ENCODE measurements around the gene SCN8A. TPM values are rescaled to one million over a fixed set of nuclear protein-coding genes. Genes with fewer than 3 reads are reported as not detected.
A peak's percentile ranks its signal among the peaks of the same experiment; 100 is the strongest.

SCN8A gene
- total and polyA plus RNA-seq, 2 donors (not counting 3 experiments of a cell fraction or from before 2014, with no cell fraction given) = 9.4 to 20.4 TPM

DNA sequence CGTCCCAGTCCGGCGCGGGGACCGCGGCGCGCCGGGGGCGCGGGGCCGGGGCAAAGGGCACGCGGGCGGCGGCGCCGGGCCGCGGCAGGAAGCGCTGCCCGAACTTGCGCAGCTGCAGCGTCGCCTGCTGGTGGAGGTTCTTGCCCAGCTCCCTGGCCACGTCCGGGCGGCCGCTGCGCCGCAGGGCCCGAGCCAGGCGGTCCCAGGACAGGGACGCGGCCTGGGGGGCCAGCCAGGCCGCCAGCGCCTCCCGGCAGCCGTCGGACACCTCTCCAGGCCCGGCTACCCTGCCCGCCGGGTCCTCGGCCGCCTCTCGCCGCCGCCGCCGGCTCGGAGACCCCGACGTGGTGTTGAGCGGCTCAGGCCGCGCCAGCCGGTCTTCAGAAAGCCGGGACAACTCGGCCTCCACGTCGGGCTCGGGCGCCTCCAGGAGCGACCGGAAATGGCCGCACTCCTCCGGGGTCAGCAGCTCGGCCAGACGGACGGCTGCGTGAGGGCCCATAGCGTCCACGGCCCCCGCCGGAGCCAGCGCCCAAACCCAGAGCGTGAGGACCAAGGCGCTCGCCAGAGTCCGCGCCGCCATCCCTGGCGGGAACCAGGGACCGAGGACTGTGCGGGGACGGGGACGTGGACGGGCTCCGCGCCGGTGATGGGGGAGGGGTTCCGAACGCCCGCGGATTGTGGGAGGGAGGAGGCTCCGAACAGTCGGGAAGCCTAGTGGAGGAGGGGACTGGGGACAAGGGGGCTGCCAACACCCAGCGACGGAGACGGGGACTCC is 223.5 kb downstream of the SCN8A start:
- Histone ChIP-seq H3K36me3 (ENCODE audit: control insufficient read depth in 2 of 2, extremely low read depth in 1 of 2, insufficient read depth in 2 of 2, low read length in 2 of 2) (no peaks in the 10 kb centered on the region), H3K4me1 (ENCODE audit: control insufficient read depth, extremely low read depth, insufficient read depth, low read length) (peaks cover 9% of the 10 kb centered on the region), H3K9ac (replicated peaks; ENCODE audit: extremely low read depth, insufficient read depth, low read length) (peak overlapping the region; percentile 87), H3K27me3 (ENCODE audit: control insufficient read depth in 2 of 2, insufficient read depth in 2 of 2, low read length in 2 of 2) (no peaks in the 10 kb centered on the region), H3K9me1 (replicated peaks; ENCODE audit: control insufficient read depth, extremely low read depth, insufficient read depth, low read length) (no peaks in the 10 kb centered on the region), H4K20me1 (replicated peaks; ENCODE audit: control insufficient read depth, extremely low read depth, insufficient read depth, low read length) (no peaks in the 10 kb centered on the region), H3K79me2 (ENCODE audit: control insufficient read depth, insufficient read depth, low read length) (no peaks in the 10 kb centered on the region), H2AFZ (ENCODE audit: low read depth, low read length) (peak overlapping the region; percentile 80), H3K4me2 (ENCODE audit: insufficient read depth, low read length) (peak overlapping the region; percentile 78), H3K9me3 (replicated peaks; ENCODE audit: control insufficient read depth, insufficient read depth, low read length) (no peaks in the 10 kb centered on the region), H3K4me3 (replicated peaks in 1 of 3; ENCODE audit: insufficient read depth in 1 of 3, low read depth in 1 of 3, low read length in 3 of 3) (peak overlapping the region; percentile 40 to 46 (median 46)), H3K27ac (ENCODE audit: insufficient read depth, low read depth, low read length) (peak overlapping the region; percentile 74)
- FAIRE-seq (peak; percentile 75), DNase-seq (ENCODE audit: low read depth, low spot score) (peak; percentile 72)
- BruUV-seq (replicated peaks) = no TSS peak
- CTCF ChIA-PET = interaction anchor here (0.6 to 6.9 kb wide), 26 partner anchors 10 to 473 kb away, joined by 3 to 52 read pairs (median 5); partner anchors contain the start of genes SCN8A and SLC4A8
- dilution Hi-C loops (cut with MboI; ENCODE audit: extremely low pct_ligation_motif_present, low sequenced_read_pairs) (no loop called here), intact Hi-C loops (cut with micrococcal nuclease) (loop anchor here (1.0 to 5.0 kb wide), 6 partner anchors 60 to 393 kb away; no protein-coding TSS in a partner anchor)
- POLR2A ChIA-PET = interaction anchor here (0.7 kb wide), 1 partner anchor 121 kb away, joined by 5 read pairs; no protein-coding TSS in a partner anchor
- TF ChIP-seq, protein P1, sequence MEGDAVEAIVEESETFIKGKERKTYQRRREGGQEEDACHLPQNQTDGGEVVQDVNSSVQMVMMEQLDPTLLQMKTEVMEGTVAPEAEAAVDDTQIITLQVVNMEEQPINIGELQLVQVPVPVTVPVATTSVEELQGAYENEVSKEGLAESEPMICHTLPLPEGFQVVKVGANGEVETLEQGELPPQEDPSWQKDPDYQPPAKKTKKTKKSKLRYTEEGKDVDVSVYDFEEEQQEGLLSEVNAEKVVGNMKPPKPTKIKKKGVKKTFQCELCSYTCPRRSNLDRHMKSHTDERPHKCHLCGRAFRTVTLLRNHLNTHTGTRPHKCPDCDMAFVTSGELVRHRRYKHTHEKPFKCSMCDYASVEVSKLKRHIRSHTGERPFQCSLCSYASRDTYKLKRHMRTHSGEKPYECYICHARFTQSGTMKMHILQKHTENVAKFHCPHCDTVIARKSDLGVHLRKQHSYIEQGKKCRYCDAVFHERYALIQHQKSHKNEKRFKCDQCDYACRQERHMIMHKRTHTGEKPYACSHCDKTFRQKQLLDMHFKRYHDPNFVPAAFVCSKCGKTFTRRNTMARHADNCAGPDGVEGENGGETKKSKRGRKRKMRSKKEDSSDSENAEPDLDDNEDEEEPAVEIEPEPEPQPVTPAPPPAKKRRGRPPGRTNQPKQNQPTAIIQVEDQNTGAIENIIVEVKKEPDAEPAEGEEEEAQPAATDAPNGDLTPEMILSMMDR (IDR thresholded peaks at IDR 0.05; ENCODE audit: extremely low read depth in 1 of 2, insufficient read depth in 1 of 2, low read depth in 1 of 2, low read length in 2 of 2) = peak; percentile 73 to 80
- TF ChIP-seq, protein P2, sequence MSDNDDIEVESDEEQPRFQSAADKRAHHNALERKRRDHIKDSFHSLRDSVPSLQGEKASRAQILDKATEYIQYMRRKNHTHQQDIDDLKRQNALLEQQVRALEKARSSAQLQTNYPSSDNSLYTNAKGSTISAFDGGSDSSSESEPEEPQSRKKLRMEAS (IDR thresholded peaks at IDR 0.05; ENCODE audit: insufficient read depth, insufficient read length) = peak; percentile 17
- TF ChIP-seq POLR2AphosphoS5 (IDR thresholded peaks at IDR 0.05; ENCODE audit: insufficient read depth, low read depth, low read length) = peak; percentile 50
- no peak for TF ChIP-seq FOS (IDR thresholded peaks at IDR 0.05; ENCODE audit: borderline replicate concordance, insufficient read depth, low read length)
- TF ChIP-seq POLR2A (IDR thresholded peaks at IDR 0.05; ENCODE audit: low read depth, low read length) = peak; percentile 55

Measured in endothelial cell of umbilical vein (primary cell).